ENCODE results near the gene JAG2. TPM values are rescaled to one million over a fixed set of nuclear protein-coding genes. Genes with fewer than 3 reads are reported as not detected.

Gene JAG2
- total RNA-seq, 1 experiment from 2014 or later: 43.7 TPM

DNA sequence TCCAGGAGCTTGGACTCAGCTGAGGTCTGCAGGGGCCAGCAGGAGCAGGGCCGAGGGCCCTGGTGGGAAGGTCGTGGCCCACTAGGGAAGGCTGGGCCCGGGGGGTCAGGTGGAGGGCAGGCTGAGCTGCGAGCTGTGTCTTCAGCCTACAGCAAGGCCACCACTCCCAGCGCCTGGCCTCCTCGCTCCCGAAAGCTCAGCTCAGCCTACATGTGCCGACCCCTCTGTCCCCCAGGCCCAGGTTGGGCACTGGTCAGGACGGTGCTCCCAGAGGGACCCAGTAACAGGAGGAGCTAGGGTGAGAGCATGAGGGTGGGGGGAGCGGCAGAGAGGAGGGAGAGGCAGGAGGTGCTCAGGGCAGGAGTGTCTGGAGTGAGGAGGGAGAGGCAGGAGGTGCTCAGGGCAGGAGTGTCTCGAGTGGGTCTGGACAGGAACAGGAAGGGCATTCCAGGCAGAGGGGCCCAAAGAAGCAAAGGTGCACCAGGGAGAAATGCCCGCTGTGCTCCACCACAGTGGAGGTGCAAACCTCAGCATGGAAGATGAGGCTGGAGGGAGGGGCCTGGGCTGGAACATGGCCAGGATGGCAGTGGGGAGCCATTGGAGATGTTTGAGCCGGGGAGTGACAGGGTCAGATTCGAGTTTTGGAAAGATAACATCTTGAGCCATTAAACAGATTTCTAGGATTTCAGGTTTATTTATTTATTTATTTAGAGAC is 74.2 kb downstream of the JAG2 start:
- POLR2A ChIA-PET: no interaction called here
- no peak for ATAC-seq
- intact Hi-C loops (cut with micrococcal nuclease; ENCODE audit: unreplicated experiment): loop anchor here (10.0 kb wide), 2 partner anchors 70 to 190 kb away; partner anchors contain the start of gene JAG2

DNA sequence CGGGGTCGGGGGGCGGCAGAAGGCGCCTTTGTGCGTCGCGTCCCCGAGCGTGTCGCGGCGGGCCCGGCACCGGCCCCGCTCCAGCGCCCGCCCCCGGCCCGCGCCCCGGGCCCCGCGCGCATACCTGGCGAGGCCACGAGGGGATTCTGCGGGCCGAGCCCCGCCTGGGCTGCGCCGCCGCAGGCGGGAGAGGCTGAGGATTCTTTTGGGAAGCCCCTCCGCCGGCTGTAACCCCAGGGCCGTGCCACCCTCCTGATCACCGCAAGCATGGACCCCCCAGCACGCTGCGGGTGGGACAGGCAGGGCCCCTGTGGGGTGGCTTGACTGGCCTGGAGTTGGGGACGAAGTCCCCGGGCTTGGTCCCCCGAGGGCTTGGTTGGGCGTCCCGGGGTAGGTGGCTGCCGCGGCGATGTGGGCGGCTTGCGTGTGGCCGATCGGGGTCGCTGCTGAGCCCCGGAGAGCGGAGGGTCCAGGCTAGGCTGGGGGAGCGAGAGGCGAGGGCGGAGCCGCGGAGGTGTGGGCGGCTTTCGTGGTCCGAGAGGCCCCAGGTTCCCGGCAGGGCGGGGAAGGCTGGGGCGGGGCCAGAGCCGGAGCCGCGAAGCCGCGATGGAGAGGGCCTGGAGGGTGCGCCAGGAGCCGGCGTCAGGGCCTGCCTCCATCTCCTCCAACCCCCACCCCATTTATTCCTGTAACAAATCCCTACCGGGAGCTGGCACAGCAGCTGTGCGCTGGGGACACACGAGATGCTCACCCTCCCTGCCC is 75.0 kb downstream of the JAG2 start:
- peak overlapping the region; percentile 84 for H3K27ac ChIP-seq (ENCODE audit: low read length)
- CTCF ChIA-PET: no interaction called here
- intact Hi-C loops (cut with micrococcal nuclease; ENCODE audit: unreplicated experiment) (loop anchor here (10.0 kb wide), 2 partner anchors 71 to 191 kb away; partner anchors contain the start of gene JAG2), in situ Hi-C loops (cut with HindIII; ENCODE audit: low pct_unique_long_range_greater_than_20kb, low sequenced_read_pairs) (no loop called here)
- POLR2A ChIA-PET: no interaction called here
- H3K27me3 ChIP-seq (ENCODE audit: control insufficient read depth, insufficient read depth, low read length): no peaks in the 10 kb centered on the region
- H3K36me3 ChIP-seq (ENCODE audit: control insufficient read depth, insufficient read depth, low read length): no peaks in the 10 kb centered on the region
- no TSS peak for BruUV-seq (replicated peaks)
- peaks cover 43% of the 10 kb centered on the region for H3K4me1 ChIP-seq (ENCODE audit: control insufficient read depth, insufficient read depth, low read length)
- H3K9me3 ChIP-seq (ENCODE audit: control insufficient read depth, insufficient read depth, low read depth, low read length): no peaks in the 10 kb centered on the region
- 0 out of 2 replicates have a peak, but pooled peaks have one; percentile 17 for TF ChIP-seq POLR2AphosphoS5 (IDR thresholded peaks at IDR 0.05; ENCODE audit: low read depth, low read length)
- 0 out of 2 replicates have a peak, but pooled peaks have one; percentile 24 for TF ChIP-seq SIN3A (IDR thresholded peaks at IDR 0.05; ENCODE audit: borderline replicate concordance, insufficient read depth, low read depth, low read length)
- no peak for TF ChIP-seq TCF7L2 (IDR thresholded peaks at IDR 0.05; ENCODE audit: low read depth, low read length)
- TF ChIP-seq, protein P1, sequence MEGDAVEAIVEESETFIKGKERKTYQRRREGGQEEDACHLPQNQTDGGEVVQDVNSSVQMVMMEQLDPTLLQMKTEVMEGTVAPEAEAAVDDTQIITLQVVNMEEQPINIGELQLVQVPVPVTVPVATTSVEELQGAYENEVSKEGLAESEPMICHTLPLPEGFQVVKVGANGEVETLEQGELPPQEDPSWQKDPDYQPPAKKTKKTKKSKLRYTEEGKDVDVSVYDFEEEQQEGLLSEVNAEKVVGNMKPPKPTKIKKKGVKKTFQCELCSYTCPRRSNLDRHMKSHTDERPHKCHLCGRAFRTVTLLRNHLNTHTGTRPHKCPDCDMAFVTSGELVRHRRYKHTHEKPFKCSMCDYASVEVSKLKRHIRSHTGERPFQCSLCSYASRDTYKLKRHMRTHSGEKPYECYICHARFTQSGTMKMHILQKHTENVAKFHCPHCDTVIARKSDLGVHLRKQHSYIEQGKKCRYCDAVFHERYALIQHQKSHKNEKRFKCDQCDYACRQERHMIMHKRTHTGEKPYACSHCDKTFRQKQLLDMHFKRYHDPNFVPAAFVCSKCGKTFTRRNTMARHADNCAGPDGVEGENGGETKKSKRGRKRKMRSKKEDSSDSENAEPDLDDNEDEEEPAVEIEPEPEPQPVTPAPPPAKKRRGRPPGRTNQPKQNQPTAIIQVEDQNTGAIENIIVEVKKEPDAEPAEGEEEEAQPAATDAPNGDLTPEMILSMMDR (IDR thresholded peaks at IDR 0.05): peak; percentile 78
- TF ChIP-seq, protein P2, sequence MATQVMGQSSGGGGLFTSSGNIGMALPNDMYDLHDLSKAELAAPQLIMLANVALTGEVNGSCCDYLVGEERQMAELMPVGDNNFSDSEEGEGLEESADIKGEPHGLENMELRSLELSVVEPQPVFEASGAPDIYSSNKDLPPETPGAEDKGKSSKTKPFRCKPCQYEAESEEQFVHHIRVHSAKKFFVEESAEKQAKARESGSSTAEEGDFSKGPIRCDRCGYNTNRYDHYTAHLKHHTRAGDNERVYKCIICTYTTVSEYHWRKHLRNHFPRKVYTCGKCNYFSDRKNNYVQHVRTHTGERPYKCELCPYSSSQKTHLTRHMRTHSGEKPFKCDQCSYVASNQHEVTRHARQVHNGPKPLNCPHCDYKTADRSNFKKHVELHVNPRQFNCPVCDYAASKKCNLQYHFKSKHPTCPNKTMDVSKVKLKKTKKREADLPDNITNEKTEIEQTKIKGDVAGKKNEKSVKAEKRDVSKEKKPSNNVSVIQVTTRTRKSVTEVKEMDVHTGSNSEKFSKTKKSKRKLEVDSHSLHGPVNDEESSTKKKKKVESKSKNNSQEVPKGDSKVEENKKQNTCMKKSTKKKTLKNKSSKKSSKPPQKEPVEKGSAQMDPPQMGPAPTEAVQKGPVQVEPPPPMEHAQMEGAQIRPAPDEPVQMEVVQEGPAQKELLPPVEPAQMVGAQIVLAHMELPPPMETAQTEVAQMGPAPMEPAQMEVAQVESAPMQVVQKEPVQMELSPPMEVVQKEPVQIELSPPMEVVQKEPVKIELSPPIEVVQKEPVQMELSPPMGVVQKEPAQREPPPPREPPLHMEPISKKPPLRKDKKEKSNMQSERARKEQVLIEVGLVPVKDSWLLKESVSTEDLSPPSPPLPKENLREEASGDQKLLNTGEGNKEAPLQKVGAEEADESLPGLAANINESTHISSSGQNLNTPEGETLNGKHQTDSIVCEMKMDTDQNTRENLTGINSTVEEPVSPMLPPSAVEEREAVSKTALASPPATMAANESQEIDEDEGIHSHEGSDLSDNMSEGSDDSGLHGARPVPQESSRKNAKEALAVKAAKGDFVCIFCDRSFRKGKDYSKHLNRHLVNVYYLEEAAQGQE (IDR thresholded peaks at IDR 0.05; ENCODE audit: insufficient read depth in 1 of 2, low read depth in 2 of 2, low read length in 1 of 2): no peak
- DNase-seq (ENCODE audit: low read depth, low spot score) (no peak), ATAC-seq (peak; percentile 63)
- H3K4me3 ChIP-seq (ENCODE audit: low read depth in 2 of 2, low read length in 2 of 2): peak overlapping the region; percentile 68 to 69

More for the DNA sequence above, 74.2 kb downstream of the JAG2 start:
- DNase-seq (ENCODE audit: low read depth, low spot score): no peak
- TF ChIP-seq, protein P1 (IDR thresholded peaks at IDR 0.05): no peak
- no peak for TF ChIP-seq SIN3A (IDR thresholded peaks at IDR 0.05; ENCODE audit: borderline replicate concordance, insufficient read depth, low read depth, low read length)
- TF ChIP-seq, protein P2 (IDR thresholded peaks at IDR 0.05; ENCODE audit: insufficient read depth in 1 of 2, low read depth in 2 of 2, low read length in 1 of 2): no peak
- TF ChIP-seq POLR2AphosphoS5 (IDR thresholded peaks at IDR 0.05; ENCODE audit: low read depth, low read length): no peak
- TF ChIP-seq TCF7L2 (IDR thresholded peaks at IDR 0.05; ENCODE audit: low read depth, low read length): no peak
- in situ Hi-C loops (cut with HindIII; ENCODE audit: low pct_unique_long_range_greater_than_20kb, low sequenced_read_pairs): no loop called here
- H3K36me3 ChIP-seq (ENCODE audit: control insufficient read depth, insufficient read depth, low read length): no peaks in the 10 kb centered on the region
- no TSS peak for BruUV-seq (replicated peaks)
- no peaks in the 10 kb centered on the region for H3K9me3 ChIP-seq (ENCODE audit: control insufficient read depth, insufficient read depth, low read depth, low read length)
- peaks cover 35% of the 10 kb centered on the region for H3K4me1 ChIP-seq (ENCODE audit: control insufficient read depth, insufficient read depth, low read length)
- CTCF ChIA-PET: no interaction called here
- H3K4me3 ChIP-seq (ENCODE audit: low read depth in 2 of 2, low read length in 2 of 2): peak overlapping the region; percentile 68 to 69
- peak overlapping the region; percentile 62 for H3K27ac ChIP-seq (ENCODE audit: low read length)
- H3K27me3 ChIP-seq (ENCODE audit: control insufficient read depth, insufficient read depth, low read length): no peaks in the 10 kb centered on the region

Data from Panc1 (cell line).